Right renal cortex interstitium (tissue), 3 donors: Measurements from ENCODE around the gene CHRNA5. TPM values are rescaled to one million over a fixed set of nuclear protein-coding genes. Genes with fewer than 3 reads are reported as not detected.
"Not testable (repeated sequence)": the region's sequence is repeated elsewhere in the genome, so short reads cannot be mapped to it uniquely, and the experiment has no call there.

ENCODE experiments used
- DNase-seq, 3 donors: peaks; one replicate each; pipeline ENCODE4 v3.0.0-alpha.2; 2013; ENCODE audit warnings: low read depth in 3 of 3, low spot score in 2 of 3
- polyA plus RNA-seq, 3 donors: library from polyadenylated mRNA; unstranded; fragments of 120-200 nt; gene quantifications; one replicate each; pipeline ENCODE4 v1.2.1, GENCODE V29; 2013; ENCODE audit not compliant: insufficient read length in 3 of 3

The CHRNA5 gene
- polyA plus RNA-seq, 3 donors: 6.3 to 10.2 (median 10.0) TPM

GRCh38 chr15:78564743-78565096 lies 600 bp upstream of the CHRNA5 start:
- DNase-seq: no peak

- DNase-seq: peak; percentile 17 to 40 (median 27)
Observed at GRCh38 chr15:78565951-78566774, 843 bp downstream of the CHRNA5 start.

- DNase-seq: no peak
Observed at GRCh38 chr15:78567531-78567930, 2.2 kb downstream of the CHRNA5 start.

- no peak for DNase-seq
Observed at GRCh38 chr15:78570710-78571109, 5.4 kb downstream of the CHRNA5 start.

GRCh38 chr15:78571382-78571781 lies 6.1 kb downstream of the CHRNA5 start:
- no peak for DNase-seq

GRCh38 chr15:78573416-78573815 lies 8.1 kb downstream of the CHRNA5 start:
- no peak for DNase-seq

- DNase-seq: no peak
Observed at GRCh38 chr15:78574944-78575343, 9.6 kb downstream of the CHRNA5 start.

GRCh38 chr15:78597583-78597982 lies 32.3 kb downstream of the CHRNA5 start:
- no peak for DNase-seq

GRCh38 chr15:78598348-78598747 lies 33.0 kb downstream of the CHRNA5 start:
- no peak for DNase-seq

GRCh38 chr15:78599189-78599588 lies 33.9 kb downstream of the CHRNA5 start:
- no peak for DNase-seq

GRCh38 chr15:78603467-78603866 lies 38.1 kb downstream of the CHRNA5 start:
- no peak for DNase-seq

- DNase-seq: no peak
Observed at GRCh38 chr15:78604420-78604819, 39.1 kb downstream of the CHRNA5 start.

- no peak for DNase-seq
Observed at GRCh38 chr15:78605201-78605600, 39.9 kb downstream of the CHRNA5 start.

- DNase-seq: no peak
Observed at GRCh38 chr15:78605680-78606079, 40.4 kb downstream of the CHRNA5 start.

- not testable (repeated sequence) for DNase-seq
Observed at GRCh38 chr15:78609551-78609950, 44.2 kb downstream of the CHRNA5 start.

- no peak for DNase-seq
Observed at GRCh38 chr15:78614021-78614420, 48.7 kb downstream of the CHRNA5 start.

GRCh38 chr15:78615151-78615589 lies 49.9 kb downstream of the CHRNA5 start:
- no peak for DNase-seq

- no peak for DNase-seq
Observed at GRCh38 chr15:78616506-78616905, 51.2 kb downstream of the CHRNA5 start.

- no peak for DNase-seq
Observed at GRCh38 chr15:78617076-78617475, 51.8 kb downstream of the CHRNA5 start.

- no peak for DNase-seq
Observed at GRCh38 chr15:78617516-78617915, 52.2 kb downstream of the CHRNA5 start.

GRCh38 chr15:78618064-78618463 lies 52.7 kb downstream of the CHRNA5 start:
- DNase-seq: no peak

GRCh38 chr15:78618490-78618934 lies 53.2 kb downstream of the CHRNA5 start:
- peak in 2 of 3 donors; percentile 69 to 81 for DNase-seq
